ENCODE measurements around the gene TMEM150A. TPM values are rescaled to one million over a fixed set of nuclear protein-coding genes. Genes with fewer than 3 reads are reported as not detected.
A peak's percentile ranks its signal among the peaks of the same experiment; 100 is the strongest.

TMEM150A gene
- total RNA-seq, 1 donor from 2014 or later, result 6.5 TPM

- Mint-ChIP-seq H3K27ac (no peak overlapping the region), H3K27me3 (ENCODE audit: low read depth) (no peaks in the 10 kb centered on the region)
- no peak for DNase-seq (ENCODE audit: low spot score)
These were observed 14.3 kb downstream of the TMEM150A start for GRCh38 chr2:85588236-85588635.

GRCh38 chr2:85585781-85586105 is 16.8 kb downstream of the TMEM150A start:
- Mint-ChIP-seq H3K36me3 (ENCODE audit: low read depth) (peaks cover 22% of the 10 kb centered on the region), H3K27ac (peak overlapping the region; percentile 91), H3K9me3 (no peaks in the 10 kb centered on the region), H3K4me1 (ENCODE audit: low read depth) (peaks cover 37% of the 10 kb centered on the region), H3K27me3 (ENCODE audit: low read depth) (no peaks in the 10 kb centered on the region), H3K4me3 (ENCODE audit: low read depth) (peak overlapping the region; percentile 85)
- no peak for DNase-seq (ENCODE audit: low spot score)
- intact Hi-C loops (cut with micrococcal nuclease), result no loop called here

More at GRCh38 chr2:85588236-85588635, 14.3 kb downstream of the TMEM150A start:
- intact Hi-C loops (cut with micrococcal nuclease), result no loop called here
- Mint-ChIP-seq H3K36me3 (ENCODE audit: low read depth) (peaks cover 8% of the 10 kb centered on the region), H3K9me3 (no peaks in the 10 kb centered on the region), H3K4me1 (ENCODE audit: low read depth) (peaks cover 35% of the 10 kb centered on the region), H3K4me3 (ENCODE audit: low read depth) (no peak overlapping the region)

DNA sequence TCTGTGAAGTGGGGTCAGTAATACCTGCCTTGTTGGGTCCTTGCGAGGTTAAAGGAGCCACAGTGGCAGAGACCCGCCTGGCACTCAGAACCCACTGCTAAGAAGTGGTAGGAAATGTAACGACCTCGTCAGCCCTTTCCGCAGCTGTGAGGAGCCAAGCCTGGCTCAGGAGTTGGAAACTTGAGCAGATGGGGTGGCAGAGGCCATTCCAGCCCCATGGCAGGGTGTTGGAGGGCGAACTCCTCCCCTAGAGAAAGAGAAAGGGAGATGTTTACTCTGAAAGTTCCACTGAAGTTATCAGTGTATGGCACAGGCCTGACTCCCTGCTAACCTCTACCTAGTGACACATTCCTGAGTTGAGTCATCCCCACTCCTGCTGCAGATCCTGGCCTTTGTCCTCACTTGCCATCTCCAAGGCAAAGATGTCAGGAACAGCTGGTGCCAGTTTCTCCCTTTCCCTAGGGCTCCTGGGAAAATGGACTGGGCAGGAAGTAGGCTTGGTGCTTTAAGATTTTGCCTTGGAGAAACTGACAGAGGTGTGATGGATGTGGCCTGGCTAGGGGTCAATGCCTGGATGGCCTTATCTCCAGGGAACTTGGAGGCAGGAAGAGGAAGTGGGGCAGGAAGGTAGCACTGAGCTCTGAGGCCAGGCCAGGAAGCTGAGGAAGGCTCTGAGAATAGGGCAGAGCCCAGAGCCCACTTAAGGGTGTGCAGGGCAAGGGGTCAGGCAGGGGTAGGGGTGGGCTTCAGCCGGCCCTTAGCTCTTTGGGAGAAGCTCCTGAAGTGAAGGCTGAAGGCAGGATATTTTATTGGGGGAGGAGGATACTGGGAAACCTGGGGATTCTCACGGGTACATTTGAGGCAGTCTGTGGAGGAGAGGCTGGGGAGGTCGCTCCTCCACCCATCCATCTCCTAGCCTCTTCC is 17.4 kb downstream of the TMEM150A start:
- H3K9me3 Mint-ChIP-seq, result no peaks in the 10 kb centered on the region
- H3K27ac Mint-ChIP-seq, result peak overlapping the region; percentile 91
- no peaks in the 10 kb centered on the region for H3K27me3 Mint-ChIP-seq (ENCODE audit: low read depth)
- peaks cover 25% of the 10 kb centered on the region for H3K36me3 Mint-ChIP-seq (ENCODE audit: low read depth)
- DNase-seq (ENCODE audit: low spot score), result no peak
- intact Hi-C loops (cut with micrococcal nuclease), result no loop called here
- H3K4me1 Mint-ChIP-seq (ENCODE audit: low read depth), result peaks cover 38% of the 10 kb centered on the region
- peak overlapping the region; percentile 85 for H3K4me3 Mint-ChIP-seq (ENCODE audit: low read depth)

DNA sequence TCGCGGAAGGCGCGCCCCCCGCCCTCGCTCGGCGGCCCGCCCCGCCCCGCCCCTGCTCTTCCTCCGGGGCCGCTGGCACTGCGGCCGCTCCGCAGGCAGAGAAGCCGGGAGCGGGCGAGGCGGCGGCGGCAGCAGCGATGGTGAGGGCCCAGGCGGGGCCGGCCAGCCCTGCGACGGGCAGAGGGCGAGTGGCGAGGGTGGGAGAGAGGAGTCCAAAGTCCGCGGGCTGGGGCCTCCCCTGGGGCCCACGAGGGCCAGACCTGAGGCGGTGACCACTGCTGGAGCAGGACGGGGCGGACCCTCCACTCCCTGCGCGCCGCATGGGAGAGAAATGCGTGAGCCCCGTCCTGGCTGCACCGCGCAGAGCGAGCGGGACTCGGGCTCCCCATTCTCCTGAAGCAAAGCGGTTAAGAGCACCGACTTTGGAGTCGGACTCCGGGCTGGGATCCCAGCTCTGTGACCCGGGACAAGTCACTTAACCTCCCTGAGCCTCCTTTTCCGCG is 18.1 kb downstream of the TMEM150A start, which contains the start of gene VAMP5:
Gene VAMP5 (plus strand): TSS at position 78 of the 503 bp plus-strand sequence. CDS start 60 bp downstream, at position 138.
- Mint-ChIP-seq H3K4me1 (ENCODE audit: low read depth) (peaks cover 41% of the 10 kb centered on the region), H3K36me3 (ENCODE audit: low read depth) (peaks cover 29% of the 10 kb centered on the region), H3K4me3 (ENCODE audit: low read depth) (peak within 1 kb of the TSS; percentile 85), H3K9me3 (no peaks in the 10 kb centered on the region), H3K27ac (peak within 1 kb of the TSS; percentile 91), H3K27me3 (ENCODE audit: low read depth) (no peaks in the 10 kb centered on the region)
- intact Hi-C loops (cut with micrococcal nuclease), result no loop called here
- DNase-seq (ENCODE audit: low spot score), result no peak

- Mint-ChIP-seq H3K4me3 (ENCODE audit: low read depth) (peak overlapping the region; percentile 75), H3K27me3 (ENCODE audit: low read depth) (no peaks in the 10 kb centered on the region), H3K27ac (peak overlapping the region; percentile 79), H3K4me1 (ENCODE audit: low read depth) (peaks cover 44% of the 10 kb centered on the region), H3K9me3 (no peaks in the 10 kb centered on the region), H3K36me3 (ENCODE audit: low read depth) (peaks cover 32% of the 10 kb centered on the region)
- intact Hi-C loops (cut with micrococcal nuclease), result no loop called here
- peak; percentile 32 for DNase-seq (ENCODE audit: low spot score)
These were observed 18.7 kb downstream of the TMEM150A start for GRCh38 chr2:85583667-85584353.

DNA sequence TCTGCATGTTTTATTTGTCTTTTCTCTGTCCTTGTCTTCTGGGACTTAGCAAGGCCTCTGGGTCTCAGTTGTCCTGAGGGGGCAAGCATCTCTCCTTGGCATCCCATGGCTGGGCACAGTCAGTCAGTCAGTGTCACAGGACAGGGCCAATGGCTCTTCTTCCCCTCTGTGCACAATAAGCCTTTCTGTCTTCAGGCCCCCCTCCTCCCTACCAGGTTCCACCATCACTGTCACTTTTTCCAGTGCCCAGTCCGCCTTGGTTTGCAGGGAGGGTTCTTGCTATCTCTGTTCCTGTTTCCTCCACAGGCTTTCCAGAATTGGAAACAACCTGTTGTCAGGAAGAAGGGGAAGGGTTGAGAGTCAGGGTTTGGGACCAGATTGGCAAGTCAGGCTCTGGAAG is 20.0 kb downstream of the TMEM150A start:
- H3K9me3 Mint-ChIP-seq, result no peaks in the 10 kb centered on the region
- H3K27ac Mint-ChIP-seq, result peak overlapping the region; percentile 25
- peaks cover 41% of the 10 kb centered on the region for H3K4me1 Mint-ChIP-seq (ENCODE audit: low read depth)
- peaks cover 34% of the 10 kb centered on the region for H3K36me3 Mint-ChIP-seq (ENCODE audit: low read depth)
- H3K4me3 Mint-ChIP-seq (ENCODE audit: low read depth), result no peak overlapping the region
- H3K27me3 Mint-ChIP-seq (ENCODE audit: low read depth), result no peaks in the 10 kb centered on the region
- no peak for DNase-seq (ENCODE audit: low spot score)
- intact Hi-C loops (cut with micrococcal nuclease), result no loop called here

DNA sequence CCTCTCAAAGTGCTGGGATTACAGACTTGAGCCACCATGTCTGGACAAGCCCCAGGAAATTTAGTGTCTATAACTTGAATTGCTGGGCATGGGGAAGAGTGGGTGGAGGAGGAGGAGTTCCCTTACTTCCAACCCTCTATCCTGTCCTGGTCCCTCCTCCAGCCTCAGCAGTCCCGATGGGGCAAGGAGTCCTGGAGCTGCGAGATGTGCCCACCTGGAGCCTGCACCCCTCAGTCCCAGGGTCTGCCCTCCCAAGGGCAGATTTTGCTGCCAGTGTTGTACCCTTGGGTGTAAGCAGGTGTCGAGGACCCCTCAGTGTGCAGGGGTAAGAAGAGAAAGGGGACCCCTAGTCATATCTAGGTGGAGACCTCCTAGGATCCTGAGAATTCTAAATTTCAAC is 22.3 kb downstream of the TMEM150A start:
- intact Hi-C loops (cut with micrococcal nuclease), result no loop called here
- peaks cover 33% of the 10 kb centered on the region for H3K4me1 Mint-ChIP-seq (ENCODE audit: low read depth)
- H3K36me3 Mint-ChIP-seq (ENCODE audit: low read depth), result peaks cover 34% of the 10 kb centered on the region
- no peaks in the 10 kb centered on the region for H3K27me3 Mint-ChIP-seq (ENCODE audit: low read depth)
- no peak for DNase-seq (ENCODE audit: low spot score)
- H3K9me3 Mint-ChIP-seq, result no peaks in the 10 kb centered on the region
- H3K4me3 Mint-ChIP-seq (ENCODE audit: low read depth), result peak overlapping the region; percentile 30
- H3K27ac Mint-ChIP-seq, result no peak overlapping the region

DNA sequence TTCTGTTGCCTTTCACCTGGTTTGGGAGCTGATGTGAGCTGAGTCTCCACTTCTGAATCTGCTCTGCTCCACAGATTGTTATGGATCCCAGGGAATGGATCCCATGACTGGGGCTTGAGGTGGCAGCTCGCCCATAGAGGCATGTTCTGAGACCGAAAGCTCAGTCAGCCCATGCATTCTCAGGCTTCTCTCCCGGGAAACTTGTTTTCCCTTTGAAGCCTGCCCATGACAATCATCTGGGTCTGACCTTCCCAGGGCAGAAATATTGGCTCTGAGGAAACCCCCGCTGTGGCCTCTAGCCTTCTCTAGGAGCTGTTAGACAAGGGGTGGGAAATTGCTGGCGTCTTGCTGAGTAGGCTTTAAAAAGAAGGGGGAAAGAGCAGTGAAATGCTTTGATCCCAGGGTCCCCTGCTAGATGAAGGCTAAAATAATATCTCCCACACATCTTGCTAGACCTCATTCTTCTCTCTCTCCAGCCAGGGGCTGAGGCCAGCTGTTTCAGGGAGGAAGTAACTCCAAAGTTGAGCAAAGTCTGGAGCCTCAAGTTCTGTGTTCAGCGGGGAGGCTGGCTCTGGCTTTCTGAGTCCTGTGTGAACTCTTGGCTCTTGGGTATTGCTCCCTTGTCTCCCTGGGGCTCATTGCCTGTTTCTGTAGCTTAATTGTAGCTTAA is 23.1 kb downstream of the TMEM150A start:
- intact Hi-C loops (cut with micrococcal nuclease), result loop anchor here (2.0 kb wide), 1 partner anchor 19 kb away; the partner anchor contains the start of gene GGCX
- Mint-ChIP-seq H3K4me1 (ENCODE audit: low read depth) (peaks cover 28% of the 10 kb centered on the region), H3K4me3 (ENCODE audit: low read depth) (peak overlapping the region; percentile 89), H3K27me3 (ENCODE audit: low read depth) (no peaks in the 10 kb centered on the region), H3K36me3 (ENCODE audit: low read depth) (peaks cover 34% of the 10 kb centered on the region), H3K27ac (peak overlapping the region; percentile 80), H3K9me3 (no peaks in the 10 kb centered on the region)
- DNase-seq (ENCODE audit: low spot score), result no peak

- peaks cover 33% of the 10 kb centered on the region for H3K36me3 Mint-ChIP-seq (ENCODE audit: low read depth)
- peak overlapping the region; percentile 89 for H3K4me3 Mint-ChIP-seq (ENCODE audit: low read depth)
- no peak for DNase-seq (ENCODE audit: low spot score)
- peak overlapping the region; percentile 80 for H3K27ac Mint-ChIP-seq
- intact Hi-C loops (cut with micrococcal nuclease), result loop anchor here (2.0 kb wide), 1 partner anchor 18 kb away; the partner anchor contains the start of gene GGCX
- H3K4me1 Mint-ChIP-seq (ENCODE audit: low read depth), result peaks cover 22% of the 10 kb centered on the region
- H3K9me3 Mint-ChIP-seq, result no peaks in the 10 kb centered on the region
- no peaks in the 10 kb centered on the region for H3K27me3 Mint-ChIP-seq (ENCODE audit: low read depth)
These were observed 24.0 kb downstream of the TMEM150A start for GRCh38 chr2:85578243-85579180.

GRCh38 chr2:85577386-85578242 is 24.9 kb downstream of the TMEM150A start, which contains the start of gene VAMP8:
Gene VAMP8, plus strand, starts transcription at chr2:85577586. Its CDS starts 61 bp downstream, at chr2:85577647.
- peaks cover 2% of the 10 kb centered on the region for H3K27me3 Mint-ChIP-seq (ENCODE audit: low read depth)
- intact Hi-C loops (cut with micrococcal nuclease), result loop anchor here (1.0 to 2.0 kb wide), 2 partner anchors 17 to 18 kb away; partner anchors contain the start of genes GGCX and RNF181
- DNase-seq (ENCODE audit: low spot score), result peak; percentile 45
- peak within 1 kb of the TSS; percentile 80 for H3K27ac Mint-ChIP-seq
- H3K4me1 Mint-ChIP-seq (ENCODE audit: low read depth), result peaks cover 18% of the 10 kb centered on the region
- H3K4me3 Mint-ChIP-seq (ENCODE audit: low read depth), result peak within 1 kb of the TSS; percentile 89
- H3K36me3 Mint-ChIP-seq (ENCODE audit: low read depth), result peaks cover 25% of the 10 kb centered on the region
- no peaks in the 10 kb centered on the region for H3K9me3 Mint-ChIP-seq

DNA sequence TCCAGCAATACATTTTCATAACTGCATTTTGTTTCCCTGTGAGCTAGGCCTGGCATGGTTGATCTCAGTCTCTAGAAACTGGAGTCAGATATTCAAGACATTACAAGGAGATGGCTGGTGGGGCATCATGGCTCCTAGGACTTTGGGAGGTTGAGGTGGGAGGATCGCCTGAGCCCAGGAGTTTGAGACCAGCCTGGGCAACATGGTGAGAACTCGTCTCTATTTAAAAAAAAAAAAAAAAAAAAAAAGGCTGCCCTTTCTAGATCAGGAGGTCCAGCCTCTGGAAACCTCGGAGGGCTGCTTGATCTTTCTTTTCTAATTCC is 25.5 kb downstream of the TMEM150A start:
- Mint-ChIP-seq H3K27ac (peak overlapping the region; percentile 80), H3K4me3 (ENCODE audit: low read depth) (peak overlapping the region; percentile 89), H3K27me3 (ENCODE audit: low read depth) (peaks cover 5% of the 10 kb centered on the region), H3K9me3 (no peaks in the 10 kb centered on the region), H3K4me1 (ENCODE audit: low read depth) (peaks cover 18% of the 10 kb centered on the region), H3K36me3 (ENCODE audit: low read depth) (peaks cover 20% of the 10 kb centered on the region)
- intact Hi-C loops (cut with micrococcal nuclease), result loop anchor here (1.0 kb wide), 1 partner anchor 18 kb away; the partner anchor contains the start of gene RNF181
- no peak for DNase-seq (ENCODE audit: low spot score)
